Spleen (tissue), 11 donors: ENCODE data around the gene TENM4. TPM values are rescaled to one million over a fixed set of nuclear protein-coding genes. Genes with fewer than 3 reads are reported as not detected.

ENCODE experiments used
- DNase-seq: peaks from one replicate; pipeline ENCODE4 v3.0.0-alpha.2; 2020
- H3K27ac ChIP-seq, 8 donors: fragments of 200-600 bp; sonication (generic) in 7 of 8; 1 replicate in 4 of 8; 2 replicates in 4 of 8; pipeline versions ENCODE4 v1.5.0 to v1.8.0; 2016 to 2021; ENCODE audit warnings: inconsistent platforms in 4 of 8, mild to moderate bottlenecking in 4 of 8, moderate library complexity in 1 of 8
- H3K27me3 ChIP-seq, 7 donors: fragments of 200-600 bp; sonication (generic) in 6 of 7; replicated peaks in 1 of 7; 1 replicate in 4 of 7; 2 replicates in 3 of 7; pipeline versions ENCODE4 v1.5.0 to v1.8.0; 2016 to 2021; ENCODE audit warnings: inconsistent platforms in 3 of 7, mild to moderate bottlenecking in 1 of 7
- H3K36me3 ChIP-seq, 6 donors: fragments of 200-600 bp; sonication (generic) in 5 of 6; 1 replicate in 4 of 6; 2 replicates in 2 of 6; pipeline versions ENCODE4 v1.5.0 to v1.8.0; 2016 to 2021; ENCODE audit warnings: inconsistent platforms in 2 of 6
- H3K4me1 ChIP-seq, 6 donors: fragments of 200-600 bp; sonication (generic) in 5 of 6; 1 replicate in 3 of 6; 2 replicates in 3 of 6; pipeline versions ENCODE4 v1.5.0 to v1.8.0; 2016 to 2021; ENCODE audit warnings: inconsistent platforms in 3 of 6
- H3K4me3 ChIP-seq, 8 donors: fragments of 200-600 bp; sonication (generic) in 7 of 8; 1 replicate in 4 of 8; 2 replicates in 4 of 8; pipeline versions ENCODE4 v1.5.0 to v1.8.0; 2016 to 2021; ENCODE audit warnings: inconsistent platforms in 4 of 8, mild to moderate bottlenecking in 4 of 8, moderate library complexity in 2 of 8
- H3K9me3 ChIP-seq, 8 donors: fragments of 200-600 bp; sonication (generic) in 7 of 8; 1 replicate in 4 of 8; 2 replicates in 4 of 8; pipeline versions ENCODE4 v1.5.0 to v1.8.0; 2016 to 2021; ENCODE audit warnings: inconsistent platforms in 4 of 8
- CTCF ChIP-seq, 11 experiments: fragments of 200-600 bp in 7 of 11; fragments of 450-650 bp in 4 of 11; sonication (generic) in 4 of 11; IDR thresholded peaks in 8 of 11; conservative IDR thresholded peaks in 3 of 11; 1 replicate in 7 of 11; 2 replicates in 4 of 11; pipeline versions ENCODE4 v1.4.0 to v1.8.0; 2016 to 2021; ENCODE audit warnings: antibody characterized with exemption in 11 of 11, inconsistent platforms in 4 of 11, mild to moderate bottlenecking in 1 of 11
- POLR2A ChIP-seq, 3 donors: fragments of 450-650 bp; IDR thresholded peaks; one replicate each; pipeline ENCODE4 v1.5.1; 2017; ENCODE audit warnings: antibody characterized with exemption in 3 of 3, mild to moderate bottlenecking in 1 of 3
- POLR2AphosphoS5 ChIP-seq, 3 donors: sonication (generic); formaldehyde crosslinking; IDR thresholded peaks; one replicate each; pipeline ENCODE4 v1.5.1; 2017; ENCODE audit warnings: antibody characterized with exemption in 3 of 3
- WGBS, 5 donors: extraction: QIAGEN DNeasy Blood & Tissue Kit in 3 of 5; methylation state at CpG; one replicate each; pipeline versions ENCODE4 v1.1.5 to v1.1.7; 2013 to 2018; 5-methylcytosine and 5-hydroxymethylcytosine counted together
- intact Hi-C: fragments of 100-400 bp; cut with DNase I; formaldehyde crosslinking; loops from one replicate; pipeline ENCODE4 v1.15.0; 2023; ENCODE audit warnings: low total_unique reads
- polyA plus RNA-seq, 3 donors: library from polyadenylated mRNA; stranded (reverse); fragments of 200-250 nt; gene quantifications; one replicate each; pipeline ENCODE4 v1.2.1, GENCODE V29; 2013
- total RNA-seq, 7 donors: library from RNA; depleted of rRNA in 3 of 7; stranded (reverse); fragments of >200 nt in 3 of 7; fragmentation: NEBNext Ultra II Directional in 4 of 7; extraction: Animal tissue kit (Norgen Biotek cat#: 25700) in 4 of 7; gene quantifications; one replicate each; pipeline versions ENCODE4 v1.1.0 to v1.2.1, GENCODE V29; 2016 to 2021
- donor health status: healthy with polysubstance abuse.
- donor health status: DM: no; HTN: no; CAD: no; lungs with moderate emphysema.
- donor health status: DM: no; HTN: no; CAD: no.
- donor health status: Bipolar disorder and iron deficiency.
- donor health status: healthy.
- donor health status: DM: no; HTN: no; CAD: no.
- donor health status: DM: yes; HTN: yes; CAD: no.

Gene TENM4
- total and polyA plus RNA-seq, 10 donors, result 0.09 to 4.5 (median 1.2) TPM

GRCh38 chr11:79066456-79067351 lies 374.1 kb downstream of the TENM4 start:
- Histone ChIP-seq H3K36me3 (no peaks in the 10 kb centered on the region), H3K27me3 (peaks cover 0 to 14% (median 0%) of the 10 kb centered on the region in 7 donors), H3K9me3 (no peaks in the 10 kb centered on the region), H3K4me3 (no peak overlapping the region), H3K4me1 (no peaks in the 10 kb centered on the region), H3K27ac (no peak overlapping the region)
- TF ChIP-seq POLR2A (IDR thresholded peaks at IDR 0.05) (no peak), CTCF (IDR thresholded peaks at IDR 0.05 in 8 of 11, conservative IDR thresholded peaks at IDR 0.05 in 3 of 11) (no peak), POLR2AphosphoS5 (IDR thresholded peaks at IDR 0.05) (no peak)
- intact Hi-C loops, result no loop called here
- 69 to 77% (median 75%) methylated on average over 26 to 28 of the region's 28 CpGs for WGBS, 5 donors
- no peak for DNase-seq

GRCh38 chr11:79062814-79063762 lies 377.7 kb downstream of the TENM4 start:
- H3K9me3 ChIP-seq, result no peaks in the 10 kb centered on the region
- 42 to 55% (median 50%) methylated on average over 12 to 16 of the region's 16 CpGs for WGBS, 5 donors

GRCh38 chr11:79060081-79060953 lies 380.5 kb downstream of the TENM4 start:
- 68 to 79% (median 72%) methylated on average over 9 of the region's 9 CpGs for WGBS, 5 donors
- no peak for TF ChIP-seq POLR2AphosphoS5 (IDR thresholded peaks at IDR 0.05)
- no peak for TF ChIP-seq POLR2A (IDR thresholded peaks at IDR 0.05)
- no peak for TF ChIP-seq CTCF (IDR thresholded peaks at IDR 0.05 in 8 of 11, conservative IDR thresholded peaks at IDR 0.05 in 3 of 11)
- Histone ChIP-seq H3K4me3 (no peak overlapping the region), H3K27ac (no peak overlapping the region), H3K9me3 (no peaks in the 10 kb centered on the region), H3K36me3 (no peaks in the 10 kb centered on the region), H3K4me1 (no peaks in the 10 kb centered on the region), H3K27me3 (peaks cover 0 to 15% (median 0%) of the 10 kb centered on the region in 7 donors)
- DNase-seq, result no peak
- intact Hi-C loops, result no loop called here

More at GRCh38 chr11:79062814-79063762, 377.7 kb downstream of the TENM4 start:
- peak in 2 of 11 experiments; percentile 14 to 20 for TF ChIP-seq CTCF (IDR thresholded peaks at IDR 0.05 in 8 of 11, conservative IDR thresholded peaks at IDR 0.05 in 3 of 11)
- TF ChIP-seq POLR2A (IDR thresholded peaks at IDR 0.05), result no peak
- H3K4me1 ChIP-seq, result no peaks in the 10 kb centered on the region
- no peak for DNase-seq
- H3K36me3 ChIP-seq, result no peaks in the 10 kb centered on the region
- no peak overlapping the region for H3K4me3 ChIP-seq
- peaks cover 0 to 11% (median 0%) of the 10 kb centered on the region in 7 donors for H3K27me3 ChIP-seq
- intact Hi-C loops, result no loop called here
- no peak overlapping the region for H3K27ac ChIP-seq
